ENCODE results near the gene ZBTB37. TPM values are rescaled to one million over a fixed set of nuclear protein-coding genes. Genes with fewer than 3 reads are reported as not detected.
A peak's percentile ranks its signal among the peaks of the same experiment; 100 is the strongest.

The ZBTB37 gene
- total and polyA plus RNA-seq, 9 of the 15 experiments (the other 6 are each of a cell fraction or from before 2014, with no cell fraction given): 1.3 to 13.9 (median 5.4) TPM

DNA sequence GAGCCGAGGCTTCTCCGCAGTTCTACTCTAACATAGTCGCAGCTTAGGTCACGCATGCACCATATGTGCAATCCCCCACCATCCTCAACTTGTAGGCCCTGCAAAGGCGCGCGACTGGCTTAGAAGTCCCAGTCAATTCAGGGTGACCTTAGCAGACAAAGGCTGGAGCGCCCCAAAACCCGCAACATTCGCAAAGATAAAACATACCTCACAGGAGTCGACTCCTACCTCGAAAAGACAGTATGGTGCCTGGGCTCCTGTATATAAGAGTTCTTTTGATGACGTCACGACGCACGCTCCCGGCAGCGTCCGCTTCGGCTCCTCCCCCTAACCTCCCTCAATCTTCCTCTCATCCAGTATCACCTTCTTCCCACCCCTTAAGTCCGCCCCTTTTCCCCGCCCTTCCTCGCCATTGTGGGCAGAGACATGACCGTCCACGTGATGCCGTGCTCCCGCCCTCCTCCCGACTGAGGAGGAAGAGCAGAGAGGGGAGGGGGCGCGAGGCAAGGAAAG lies 371 bp upstream of the ZBTB37 start, which contains the start of gene GAS5 (continued):
- TF ChIP-seq, protein P1, sequence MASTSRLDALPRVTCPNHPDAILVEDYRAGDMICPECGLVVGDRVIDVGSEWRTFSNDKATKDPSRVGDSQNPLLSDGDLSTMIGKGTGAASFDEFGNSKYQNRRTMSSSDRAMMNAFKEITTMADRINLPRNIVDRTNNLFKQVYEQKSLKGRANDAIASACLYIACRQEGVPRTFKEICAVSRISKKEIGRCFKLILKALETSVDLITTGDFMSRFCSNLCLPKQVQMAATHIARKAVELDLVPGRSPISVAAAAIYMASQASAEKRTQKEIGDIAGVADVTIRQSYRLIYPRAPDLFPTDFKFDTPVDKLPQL (IDR thresholded peaks at IDR 0.05; ENCODE audit: extremely low read depth, insufficient read length): peak; percentile 97
- TF ChIP-seq ATF1 (CRISPR knock-in tag; IDR thresholded peaks at IDR 0.05) (no peak; the same call in 1 of the 2 replicates), ATF1 (tag; IDR thresholded peaks at IDR 0.05) (peak; percentile 100), MED1 (CRISPR knock-in tag; IDR thresholded peaks at IDR 0.05; ENCODE audit: borderline replicate concordance) (no peak), ZNF444 (CRISPR knock-in tag; IDR thresholded peaks at IDR 0.05) (no peak), POLR2B (IDR thresholded peaks at IDR 0.05; ENCODE audit: low read depth, partially characterized antibody) (peak; percentile 100), TRIM24 (IDR thresholded peaks at IDR 0.05) (no peak), NFATC3 (IDR thresholded peaks at IDR 0.05) (no peak), FOSL1 (tag; conservative IDR thresholded peaks at IDR 0.05) (peak; percentile 58; the same call in 1 of the 2 replicates), ZNF12 (CRISPR knock-in tag; IDR thresholded peaks at IDR 0.05) (peak; percentile 80; the same call in 1 of the 2 replicates), CBX8 (IDR thresholded peaks at IDR 0.05; ENCODE audit: borderline replicate concordance, extremely low read depth, low read depth, low read length, poor library complexity, severe bottlenecking) (no peak), KHSRP (IDR thresholded peaks at IDR 0.05) (peak; percentile 99), MEF2D (tag; conservative IDR thresholded peaks at IDR 0.05; ENCODE audit: low read depth) (peak; percentile 71; the same call in 1 of the 2 replicates), HMG20A (CRISPR knock-in tag; conservative IDR thresholded peaks at IDR 0.05) (no peak; the same call in 1 of the 2 replicates), TCF7 (IDR thresholded peaks at IDR 0.05; ENCODE audit: borderline replicate concordance) (no peak), L3MBTL2 (IDR thresholded peaks at IDR 0.05) (peak; percentile 79), TAF1 (IDR thresholded peaks at IDR 0.05; ENCODE audit: control insufficient read depth, extremely low read depth, insufficient read depth, low read length, severe bottlenecking) (peak; percentile 99), SNIP1 (IDR thresholded peaks at IDR 0.05; ENCODE audit: low read depth) (peak; percentile 11; the same call in 1 of the 2 replicates), BRD4 (IDR thresholded peaks at IDR 0.05) (peak; percentile 90), MTA3 (IDR thresholded peaks at IDR 0.05; ENCODE audit: borderline replicate concordance) (peak; percentile 98), GTF2A2 (tag; IDR thresholded peaks at IDR 0.05) (peak; percentile 98)
- TF ChIP-seq, protein P2, sequence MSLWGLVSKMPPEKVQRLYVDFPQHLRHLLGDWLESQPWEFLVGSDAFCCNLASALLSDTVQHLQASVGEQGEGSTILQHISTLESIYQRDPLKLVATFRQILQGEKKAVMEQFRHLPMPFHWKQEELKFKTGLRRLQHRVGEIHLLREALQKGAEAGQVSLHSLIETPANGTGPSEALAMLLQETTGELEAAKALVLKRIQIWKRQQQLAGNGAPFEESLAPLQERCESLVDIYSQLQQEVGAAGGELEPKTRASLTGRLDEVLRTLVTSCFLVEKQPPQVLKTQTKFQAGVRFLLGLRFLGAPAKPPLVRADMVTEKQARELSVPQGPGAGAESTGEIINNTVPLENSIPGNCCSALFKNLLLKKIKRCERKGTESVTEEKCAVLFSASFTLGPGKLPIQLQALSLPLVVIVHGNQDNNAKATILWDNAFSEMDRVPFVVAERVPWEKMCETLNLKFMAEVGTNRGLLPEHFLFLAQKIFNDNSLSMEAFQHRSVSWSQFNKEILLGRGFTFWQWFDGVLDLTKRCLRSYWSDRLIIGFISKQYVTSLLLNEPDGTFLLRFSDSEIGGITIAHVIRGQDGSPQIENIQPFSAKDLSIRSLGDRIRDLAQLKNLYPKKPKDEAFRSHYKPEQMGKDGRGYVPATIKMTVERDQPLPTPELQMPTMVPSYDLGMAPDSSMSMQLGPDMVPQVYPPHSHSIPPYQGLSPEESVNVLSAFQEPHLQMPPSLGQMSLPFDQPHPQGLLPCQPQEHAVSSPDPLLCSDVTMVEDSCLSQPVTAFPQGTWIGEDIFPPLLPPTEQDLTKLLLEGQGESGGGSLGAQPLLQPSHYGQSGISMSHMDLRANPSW (CRISPR knock-in tag; IDR thresholded peaks at IDR 0.05): peak; percentile 93; the same call in 1 of the 2 replicates
- TF ChIP-seq, protein P3, sequence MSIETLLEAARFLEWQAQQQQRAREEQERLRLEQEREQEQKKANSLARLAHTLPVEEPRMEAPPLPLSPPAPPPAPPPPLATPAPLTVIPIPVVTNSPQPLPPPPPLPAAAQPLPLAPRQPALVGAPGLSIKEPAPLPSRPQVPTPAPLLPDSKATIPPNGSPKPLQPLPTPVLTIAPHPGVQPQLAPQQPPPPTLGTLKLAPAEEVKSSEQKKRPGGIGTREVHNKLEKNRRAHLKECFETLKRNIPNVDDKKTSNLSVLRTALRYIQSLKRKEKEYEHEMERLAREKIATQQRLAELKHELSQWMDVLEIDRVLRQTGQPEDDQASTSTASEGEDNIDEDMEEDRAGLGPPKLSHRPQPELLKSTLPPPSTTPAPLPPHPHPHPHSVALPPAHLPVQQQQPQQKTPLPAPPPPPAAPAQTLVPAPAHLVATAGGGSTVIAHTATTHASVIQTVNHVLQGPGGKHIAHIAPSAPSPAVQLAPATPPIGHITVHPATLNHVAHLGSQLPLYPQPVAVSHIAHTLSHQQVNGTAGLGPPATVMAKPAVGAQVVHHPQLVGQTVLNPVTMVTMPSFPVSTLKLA (conservative IDR thresholded peaks at IDR 0.05): peak; percentile 87 to 92
- TF ChIP-seq, protein P4, sequence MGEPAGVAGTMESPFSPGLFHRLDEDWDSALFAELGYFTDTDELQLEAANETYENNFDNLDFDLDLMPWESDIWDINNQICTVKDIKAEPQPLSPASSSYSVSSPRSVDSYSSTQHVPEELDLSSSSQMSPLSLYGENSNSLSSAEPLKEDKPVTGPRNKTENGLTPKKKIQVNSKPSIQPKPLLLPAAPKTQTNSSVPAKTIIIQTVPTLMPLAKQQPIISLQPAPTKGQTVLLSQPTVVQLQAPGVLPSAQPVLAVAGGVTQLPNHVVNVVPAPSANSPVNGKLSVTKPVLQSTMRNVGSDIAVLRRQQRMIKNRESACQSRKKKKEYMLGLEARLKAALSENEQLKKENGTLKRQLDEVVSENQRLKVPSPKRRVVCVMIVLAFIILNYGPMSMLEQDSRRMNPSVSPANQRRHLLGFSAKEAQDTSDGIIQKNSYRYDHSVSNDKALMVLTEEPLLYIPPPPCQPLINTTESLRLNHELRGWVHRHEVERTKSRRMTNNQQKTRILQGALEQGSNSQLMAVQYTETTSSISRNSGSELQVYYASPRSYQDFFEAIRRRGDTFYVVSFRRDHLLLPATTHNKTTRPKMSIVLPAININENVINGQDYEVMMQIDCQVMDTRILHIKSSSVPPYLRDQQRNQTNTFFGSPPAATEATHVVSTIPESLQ (CRISPR knock-in tag; IDR thresholded peaks at IDR 0.05): no peak

All from K562 (cell line).